ENCODE results near the gene TCF4.

The TCF4 gene

DNA sequence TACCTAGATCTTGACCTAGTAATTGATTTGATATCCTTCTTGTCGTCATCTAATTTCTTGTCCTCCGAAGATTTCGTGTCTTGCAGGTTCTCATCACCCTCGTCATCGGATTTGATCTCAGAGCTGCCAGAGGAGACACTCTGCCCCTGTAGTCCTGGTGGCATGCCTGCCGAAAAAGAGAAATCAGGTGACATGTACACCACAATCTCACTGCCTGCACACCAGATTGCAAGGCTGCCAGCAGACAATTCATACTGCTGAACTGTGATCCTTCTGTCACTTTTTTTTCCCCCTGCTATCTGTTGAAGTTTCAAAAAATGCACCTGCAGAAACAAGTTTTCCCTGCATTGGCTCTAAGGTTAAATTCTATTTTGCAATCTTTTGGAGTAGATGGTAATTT is 355.5 kb downstream of the TCF4 start:
- DNase-seq = no peak

- no peak for DNase-seq
Measured at GRCh38 chr18:55229682-55230081, 358.3 kb downstream of the TCF4 start.

GRCh38 chr18:55228707-55229106 is 359.3 kb downstream of the TCF4 start:
- no peak for DNase-seq

DNA sequence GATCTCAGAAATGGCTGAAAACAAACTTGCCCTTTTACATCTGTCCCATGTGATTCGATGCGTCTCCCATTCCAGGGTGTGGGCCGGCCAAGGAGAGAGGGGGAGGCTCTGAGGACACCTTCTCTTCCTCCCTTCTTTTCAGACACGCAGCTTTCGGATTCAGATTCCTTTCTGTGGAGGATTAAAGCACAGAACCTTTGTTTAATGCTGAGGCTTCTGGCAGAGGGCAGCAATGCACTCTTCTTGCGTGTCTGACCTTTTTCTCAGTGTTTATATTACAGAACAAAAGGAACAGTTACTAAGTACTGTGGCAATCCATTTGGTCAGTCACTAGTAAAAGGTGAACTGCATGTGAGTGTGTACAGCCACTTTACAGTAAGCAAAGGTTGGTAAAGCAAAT is 359.8 kb downstream of the TCF4 start:
- no peak for DNase-seq

- no peak for DNase-seq
Measured at GRCh38 chr18:55227771-55228170, 360.2 kb downstream of the TCF4 start.

- DNase-seq = no peak
Measured at GRCh38 chr18:55226044-55226443, 361.9 kb downstream of the TCF4 start.

GRCh38 chr18:55224086-55224625 is 363.8 kb downstream of the TCF4 start:
- DNase-seq = no peak

DNA sequence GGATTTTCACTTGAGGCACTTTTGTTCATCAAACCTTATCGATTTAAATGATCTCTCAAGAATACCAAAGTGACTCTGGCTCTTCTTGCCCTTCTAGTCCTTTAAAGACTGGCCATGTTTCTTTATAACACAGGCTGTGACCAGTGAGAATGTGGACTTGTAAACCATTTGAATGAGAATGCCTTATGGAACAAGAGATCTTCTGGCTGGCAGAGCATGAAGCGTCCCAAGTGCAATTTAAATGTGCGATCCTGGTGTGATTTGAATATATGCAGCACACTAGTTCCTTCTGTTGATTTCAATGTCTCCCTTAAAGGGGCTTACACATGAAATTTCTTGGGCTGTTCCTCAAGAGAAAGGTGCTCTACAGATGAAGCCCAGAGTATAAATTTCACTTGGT is 366.4 kb downstream of the TCF4 start:
- no peak for DNase-seq

DNA sequence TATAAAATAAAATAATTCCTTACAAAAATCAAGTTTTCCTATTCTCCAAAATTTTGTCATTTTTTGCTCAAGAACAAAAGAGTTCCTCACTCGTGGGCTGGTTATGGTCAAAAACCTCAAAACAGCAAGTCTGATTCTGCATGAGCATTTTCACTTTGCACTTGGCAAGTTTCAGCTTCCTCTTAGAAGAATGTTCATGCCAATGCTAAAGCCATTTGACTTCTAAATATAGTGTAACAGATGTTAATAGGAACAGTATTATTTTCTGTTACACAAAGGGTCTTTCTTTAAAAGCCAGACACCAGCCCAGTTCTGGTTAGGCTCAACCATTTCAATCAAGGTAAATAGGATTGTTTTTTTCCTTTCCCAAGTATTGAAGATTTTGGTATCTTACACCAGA is 367.5 kb downstream of the TCF4 start:
- DNase-seq = no peak

DNA sequence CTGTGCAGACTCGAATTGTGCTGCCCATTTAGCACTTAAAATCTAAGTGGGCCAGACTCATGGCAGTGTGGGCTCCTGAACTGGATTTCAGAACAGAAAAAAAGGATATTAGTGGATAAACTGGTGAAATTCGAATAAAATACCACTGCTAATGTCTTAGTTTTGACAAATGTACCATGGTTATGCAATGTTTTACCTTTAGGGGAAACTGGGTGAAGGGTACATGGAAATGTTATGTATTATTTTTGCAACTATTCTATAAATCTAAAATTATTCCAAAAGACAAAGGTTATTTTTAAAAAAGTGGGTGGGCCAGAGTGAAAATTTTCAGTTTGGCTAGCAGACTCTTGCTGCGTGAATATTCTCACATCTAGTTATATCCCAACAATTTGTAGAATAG is 368.2 kb downstream of the TCF4 start:
- DNase-seq = no peak

DNA sequence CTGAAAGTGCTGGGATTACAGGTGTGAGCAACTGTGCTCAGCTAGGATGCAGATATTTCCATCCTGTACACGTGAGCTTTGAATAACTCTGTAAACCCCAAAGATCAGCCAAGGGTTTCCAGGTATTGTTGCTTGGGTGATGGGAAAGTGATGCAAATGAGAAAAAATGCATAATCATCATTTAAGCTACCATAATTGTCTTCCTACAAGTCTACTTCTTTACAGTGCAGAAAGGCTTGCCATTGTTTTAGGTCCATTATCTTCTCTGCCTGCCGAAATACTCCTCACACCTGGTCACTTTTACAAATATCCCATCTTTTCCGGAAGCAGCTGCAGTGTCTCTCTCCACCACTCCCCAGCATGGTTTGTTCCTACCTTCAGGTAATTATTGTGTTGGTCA is 368.9 kb downstream of the TCF4 start:
- no peak for DNase-seq

DNA sequence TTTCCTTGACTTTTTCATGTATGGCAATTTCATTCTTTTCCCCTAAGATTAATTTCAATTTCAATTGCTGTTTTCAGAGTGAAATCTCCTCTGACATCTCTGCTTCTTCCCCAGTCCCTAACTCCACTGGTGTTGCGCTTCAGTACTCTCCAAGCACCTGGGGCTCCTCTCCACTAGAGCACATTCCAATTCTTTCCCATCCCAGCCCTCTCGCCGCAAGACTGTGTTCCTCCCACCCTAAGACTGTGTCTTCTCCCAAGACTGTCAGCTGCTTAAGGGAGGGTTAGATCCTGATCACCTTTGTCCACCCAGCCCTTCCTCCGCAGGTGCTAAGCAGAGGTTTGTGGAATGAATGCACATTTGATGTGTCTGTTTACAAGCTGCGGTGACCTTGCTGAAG is 373.0 kb downstream of the TCF4 start:
- DNase-seq = no peak

DNA sequence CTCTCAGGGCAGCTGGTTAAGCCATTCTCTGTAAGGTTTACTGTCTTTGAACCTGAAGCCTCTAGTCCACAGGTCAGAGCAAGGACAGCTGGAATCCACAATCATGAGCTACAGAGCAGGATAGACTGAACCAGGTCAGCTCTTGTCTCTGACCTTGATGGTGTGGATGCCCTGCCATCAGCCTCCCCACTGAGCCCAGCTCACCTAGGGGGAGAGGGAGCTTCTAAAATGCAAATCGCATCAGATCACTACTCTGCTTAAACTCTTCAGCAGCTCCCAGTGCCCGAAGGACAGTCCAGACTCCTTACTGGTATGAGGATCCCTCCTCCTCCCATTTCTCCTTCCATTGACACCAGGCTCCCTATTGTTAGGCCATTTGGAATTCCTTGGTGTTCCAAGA is 373.5 kb downstream of the TCF4 start:
- DNase-seq = no peak

DNA sequence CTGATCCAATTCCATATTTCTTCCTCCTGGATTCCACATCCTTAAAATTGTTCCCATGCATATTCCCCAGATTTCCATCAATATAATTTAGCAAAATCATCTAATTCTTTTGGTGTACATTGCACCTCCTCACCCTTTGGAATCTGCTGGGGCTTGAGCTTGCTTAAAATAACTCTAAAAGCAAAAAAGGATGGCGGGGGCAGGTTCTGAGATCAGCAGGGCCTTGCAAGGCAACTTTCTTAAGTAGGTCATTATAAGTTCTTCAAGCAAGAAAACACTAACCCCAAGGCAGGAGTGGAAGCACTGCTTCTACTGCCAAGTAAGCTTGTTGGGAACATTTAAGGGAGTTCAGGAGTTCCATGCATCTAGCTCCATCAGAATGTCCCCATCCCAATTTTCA is 374.4 kb downstream of the TCF4 start:
- DNase-seq = no peak

DNA sequence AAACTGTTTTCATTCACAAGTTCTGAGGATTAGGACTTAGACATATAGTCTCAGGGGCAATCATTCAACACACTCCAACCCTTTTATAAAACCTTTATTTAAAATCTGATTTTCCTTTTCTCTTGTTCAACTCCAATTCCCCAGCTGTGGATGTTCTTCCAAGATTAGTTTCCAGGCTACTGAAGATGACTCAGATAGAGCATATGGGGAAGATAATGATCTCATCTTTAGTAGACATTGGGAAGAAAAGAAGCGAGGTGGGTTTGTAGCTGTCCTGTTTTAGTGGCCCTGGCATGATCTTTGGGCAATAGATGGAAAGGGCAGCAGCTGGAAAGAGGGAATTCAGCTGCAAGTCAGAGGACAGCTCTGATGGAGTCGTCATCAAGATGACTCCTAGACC is 381.1 kb downstream of the TCF4 start:
- no peak for DNase-seq

DNA sequence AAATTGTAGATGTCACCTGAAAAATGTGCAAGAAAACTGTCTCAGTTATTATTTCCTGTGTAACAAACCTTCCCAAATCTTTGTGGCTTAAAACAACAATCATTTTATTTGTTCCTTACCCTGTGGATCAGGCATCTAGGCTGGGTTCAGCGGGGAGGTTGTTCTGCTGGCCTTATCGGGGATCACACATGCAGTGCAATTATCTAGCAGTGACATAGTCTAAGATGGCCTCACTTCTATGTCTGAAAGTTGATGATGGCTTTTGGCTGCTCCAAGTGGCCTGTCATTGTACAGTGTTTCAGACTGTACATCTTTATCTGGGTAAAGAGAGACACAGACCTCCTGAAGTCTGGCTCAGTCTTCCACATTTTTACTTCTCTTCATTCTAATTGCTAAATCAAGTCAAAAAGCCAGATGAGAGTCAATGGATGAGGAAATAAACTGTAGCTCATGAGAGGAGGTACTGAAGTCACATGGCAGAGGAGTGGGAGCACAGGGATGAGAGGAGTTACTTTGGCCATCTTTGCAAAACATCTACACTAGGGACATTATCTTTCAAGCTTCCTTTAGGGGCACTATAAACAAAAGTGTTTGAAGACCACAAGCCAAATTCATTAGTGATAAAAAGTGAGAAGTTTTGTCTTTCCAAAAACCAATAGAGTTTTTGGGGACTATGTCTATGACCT is 385.6 kb downstream of the TCF4 start:
- DNase-seq = no peak

DNA sequence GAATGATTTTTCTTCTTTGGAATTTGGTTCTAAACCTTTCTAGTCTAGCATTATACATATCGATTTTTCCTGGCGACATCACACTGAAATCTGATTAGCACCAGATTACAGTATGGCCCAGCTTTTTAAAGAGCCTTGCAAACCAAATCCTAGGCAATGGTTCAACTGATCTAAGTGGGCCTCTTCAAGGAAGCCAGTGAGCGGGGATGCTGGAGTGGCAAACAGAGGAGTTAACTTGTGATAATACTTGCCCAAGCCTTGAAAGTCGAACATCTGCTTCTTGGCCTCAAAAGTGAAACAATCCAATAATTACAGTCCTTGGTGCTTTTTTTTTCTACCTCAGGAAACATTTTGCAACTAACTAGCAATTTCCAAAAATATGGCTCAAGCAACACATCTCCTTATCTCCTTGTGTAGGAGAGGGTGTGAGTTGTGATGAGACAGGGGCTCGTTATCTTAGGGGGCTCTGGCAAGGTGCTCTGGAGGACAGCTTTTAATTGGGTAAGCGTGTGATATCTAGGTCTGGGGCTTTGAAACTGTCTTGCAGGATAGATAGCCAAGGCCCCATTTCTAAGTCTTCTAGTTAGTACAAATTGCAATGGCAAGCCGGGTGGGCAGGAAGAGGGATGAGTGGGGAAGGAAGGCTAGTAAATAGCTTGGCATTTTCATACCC is 388.6 kb downstream of the TCF4 start:
- no peak for DNase-seq

GRCh38 chr18:55195863-55196262 is 392.1 kb downstream of the TCF4 start:
- no peak for DNase-seq

GRCh38 chr18:55189972-55190371 is 398.0 kb downstream of the TCF4 start:
- no peak for DNase-seq

DNA sequence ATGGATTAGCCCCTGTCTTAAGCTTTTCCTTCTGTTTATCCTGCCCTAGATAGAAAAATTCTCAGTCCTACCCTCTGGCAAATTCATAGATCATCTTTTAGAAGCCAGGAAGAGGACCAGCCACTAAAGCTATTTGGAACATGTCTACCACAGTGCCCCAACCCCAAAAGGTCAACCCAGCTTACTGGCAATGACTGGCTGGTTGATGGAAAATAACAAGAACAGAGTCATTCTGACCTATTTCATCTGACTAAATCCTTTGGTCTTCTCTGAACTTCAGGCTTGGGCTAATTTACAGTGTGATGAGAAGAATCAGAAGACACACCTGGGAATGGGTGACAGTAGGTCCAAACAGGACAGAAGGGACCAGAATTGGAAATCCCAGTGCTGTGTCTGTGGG is 401.4 kb downstream of the TCF4 start:
- no peak for DNase-seq

DNA sequence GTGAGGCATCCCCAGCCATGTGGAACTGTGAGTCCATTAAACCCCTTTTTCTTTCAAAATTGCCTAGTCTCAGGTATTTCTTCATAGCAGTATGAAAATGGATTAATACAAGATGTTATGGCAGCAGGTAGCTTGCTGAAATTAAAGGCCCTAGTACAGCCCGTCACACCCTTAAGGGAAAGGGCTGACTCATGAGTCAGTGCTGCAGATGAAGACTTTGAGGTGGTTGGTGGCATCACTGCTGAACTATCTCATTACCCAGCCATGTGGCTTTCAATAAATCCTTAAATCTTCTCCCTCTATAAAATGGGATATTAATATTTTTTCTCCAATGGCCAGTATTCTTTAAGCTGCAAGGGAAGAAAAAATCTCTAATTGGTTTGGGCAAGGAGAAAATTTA is 402.6 kb downstream of the TCF4 start:
- no peak for DNase-seq

- no peak for DNase-seq
Measured at GRCh38 chr18:55179835-55180234, 408.2 kb downstream of the TCF4 start.

DNA sequence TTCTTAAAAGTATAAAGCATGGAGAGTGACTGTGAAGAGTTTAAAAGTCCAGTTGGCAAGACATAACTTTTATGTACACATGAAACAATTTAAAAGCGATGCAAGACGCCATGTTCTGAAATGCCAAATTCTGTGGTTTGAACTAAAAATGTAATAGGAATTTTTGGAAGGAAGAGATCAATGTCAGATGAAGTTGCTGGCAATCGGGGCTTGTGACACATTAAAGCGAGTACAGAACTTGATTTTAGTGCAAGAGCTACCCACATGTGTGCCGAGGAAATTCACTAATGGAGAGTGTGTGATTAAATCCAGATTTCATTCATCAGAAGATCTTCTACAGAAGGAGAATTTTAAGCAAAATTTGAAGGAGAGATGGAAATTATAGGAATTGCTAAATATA is 408.6 kb downstream of the TCF4 start:
- DNase-seq = no peak

DNA sequence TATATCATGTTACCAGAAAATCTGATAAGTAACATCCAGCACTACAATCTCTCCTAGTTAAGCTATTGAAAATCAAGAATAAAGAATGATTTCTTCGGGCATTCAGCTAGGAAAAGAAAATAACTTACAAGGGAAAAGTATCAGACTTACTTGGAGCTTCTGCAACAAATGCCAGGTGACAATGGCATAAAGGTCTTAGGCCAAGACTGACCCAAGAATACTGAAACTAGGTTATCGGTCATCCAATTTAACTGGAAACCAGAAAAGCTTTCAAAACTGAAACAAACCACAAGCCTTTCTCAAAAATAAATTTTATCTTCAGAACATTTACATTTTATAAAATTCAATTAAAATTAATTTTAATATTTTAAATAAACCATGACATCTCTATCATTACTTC is 414.7 kb downstream of the TCF4 start:
- no peak for DNase-seq
